ENCODE measurements around the gene ITPR1. TPM values are rescaled to one million over a fixed set of nuclear protein-coding genes. Genes with fewer than 3 reads are reported as not detected.
A peak's percentile ranks its signal among the peaks of the same experiment; 100 is the strongest.

ITPR1 gene
- total and polyA plus RNA-seq, 2 of the 4 experiments (the other 2 are of a cell fraction) = 1.8 to 5.7 TPM

- H2BK5ac ChIP-seq (ENCODE audit: low read depth, low read length, poor library complexity, severe bottlenecking) = no peak overlapping the region
- H3K4ac ChIP-seq (ENCODE audit: low read depth, low read length) = no peak overlapping the region
- peak overlapping the region; percentile 91 for H3K4me2 ChIP-seq (ENCODE audit: low read depth, low read length)
- H3K27ac ChIP-seq (ENCODE audit: insufficient read depth, low read length) = no peak overlapping the region
- intact Hi-C loops (cut with micrococcal nuclease) (loop anchor here (1.0 to 5.0 kb wide), 5 partner anchors 27 to 187 kb away; partner anchors contain the start of gene SUMF1), dilution Hi-C loops (cut with HindIII; ENCODE audit: low sequenced_read_pairs, unreplicated experiment) (no loop called here), in situ Hi-C loops (cut with MboI; ENCODE audit: low sequenced_read_pairs) (no loop called here)
- no peak overlapping the region for H2AK9ac ChIP-seq (replicated peaks; ENCODE audit: low read depth, low read length, poor library complexity)
- H3K9ac ChIP-seq (ENCODE audit: low read depth, low read length) = peak overlapping the region; percentile 12; the same call in 1 of the 2 replicates
- H3K56ac ChIP-seq (ENCODE audit: extremely low read depth, insufficient read depth, low read length) = no peak overlapping the region
- H3K27me3 ChIP-seq (ENCODE audit: control insufficient read depth, insufficient read depth, low read length) = no peaks in the 10 kb centered on the region
- ATAC-seq (ENCODE audit: low read depth) = no peak
- no peaks in the 10 kb centered on the region; the same call in 1 of the 2 replicates for H3K4me1 ChIP-seq (ENCODE audit: control insufficient read depth, insufficient read depth, low read length)
- H2BK15ac ChIP-seq (ENCODE audit: low read depth, low read length) = no peak overlapping the region
- H4K8ac ChIP-seq (ENCODE audit: low read depth in 2 of 2, low read length in 2 of 2) = no peak overlapping the region
- CTCF ChIA-PET = interaction anchor here (0.6 to 2.1 kb wide), 2 partner anchors 90 to 143 kb away, joined by 3 to 6 read pairs; no protein-coding TSS in a partner anchor
- no peaks in the 10 kb centered on the region for H3K9me3 ChIP-seq (ENCODE audit: control insufficient read depth, insufficient read depth, low read length)
- H3K14ac ChIP-seq (replicated peaks; ENCODE audit: low read depth, low read length) = no peak overlapping the region
- no peaks in the 10 kb centered on the region for H3K79me1 ChIP-seq (ENCODE audit: low read depth in 1 of 2, low read length in 2 of 2)
- no peak overlapping the region for H3K18ac ChIP-seq (ENCODE audit: low read depth, low read length)
- peak overlapping the region; percentile 82 for H2AFZ ChIP-seq (replicated peaks; ENCODE audit: low read length, poor library complexity)
- 0 out of 2 replicates have a peak overlapping the region, but pooled peaks have one; percentile 2 for H3K23ac ChIP-seq (ENCODE audit: low read depth, low read length)
- BruUV-seq (replicated peaks) = no TSS peak
- H3K4me3 ChIP-seq (ENCODE audit: insufficient read depth, low read depth, low read length) = peak overlapping the region; percentile 62
- no peaks in the 10 kb centered on the region for H3K36me3 ChIP-seq (ENCODE audit: control insufficient read depth, insufficient read depth, low read length)
- H4K20me1 ChIP-seq (ENCODE audit: insufficient read depth, low read length) = no peaks in the 10 kb centered on the region
- no peak overlapping the region for H4K91ac ChIP-seq (ENCODE audit: insufficient read depth, low read depth, low read length)
- H3K9me1 ChIP-seq (ENCODE audit: insufficient read depth, low read length) = no peaks in the 10 kb centered on the region; the same call in 1 of the 2 replicates
- TF ChIP-seq CTCF (conservative IDR thresholded peaks at IDR 0.05; ENCODE audit: low read depth, low read length) = no peak
- no peak for TF ChIP-seq POLR2A (IDR thresholded peaks at IDR 0.05; ENCODE audit: low read depth, low read length)
- TF ChIP-seq FOS (IDR thresholded peaks at IDR 0.05; ENCODE audit: low read depth, low read length) = no peak
- TF ChIP-seq, protein P1, sequence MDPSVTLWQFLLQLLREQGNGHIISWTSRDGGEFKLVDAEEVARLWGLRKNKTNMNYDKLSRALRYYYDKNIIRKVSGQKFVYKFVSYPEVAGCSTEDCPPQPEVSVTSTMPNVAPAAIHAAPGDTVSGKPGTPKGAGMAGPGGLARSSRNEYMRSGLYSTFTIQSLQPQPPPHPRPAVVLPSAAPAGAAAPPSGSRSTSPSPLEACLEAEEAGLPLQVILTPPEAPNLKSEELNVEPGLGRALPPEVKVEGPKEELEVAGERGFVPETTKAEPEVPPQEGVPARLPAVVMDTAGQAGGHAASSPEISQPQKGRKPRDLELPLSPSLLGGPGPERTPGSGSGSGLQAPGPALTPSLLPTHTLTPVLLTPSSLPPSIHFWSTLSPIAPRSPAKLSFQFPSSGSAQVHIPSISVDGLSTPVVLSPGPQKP (IDR thresholded peaks at IDR 0.05; ENCODE audit: borderline replicate concordance, low read depth, low read length) = no peak
- TF ChIP-seq MXI1 (IDR thresholded peaks at IDR 0.05; ENCODE audit: borderline replicate concordance, low read depth, low read length) = no peak
- no peak for TF ChIP-seq BHLHE40 (IDR thresholded peaks at IDR 0.05; ENCODE audit: low read depth, low read length)
- TF ChIP-seq MAZ (IDR thresholded peaks at IDR 0.05; ENCODE audit: borderline replicate concordance, low read depth, low read length) = no peak
- no peak for TF ChIP-seq NFE2L2 (IDR thresholded peaks at IDR 0.05; ENCODE audit: low read depth, low read length)
- no peak for TF ChIP-seq RAD21 (IDR thresholded peaks at IDR 0.05; ENCODE audit: low read length)
- TF ChIP-seq USF2 (IDR thresholded peaks at IDR 0.05; ENCODE audit: low read depth, low read length) = no peak
- peak; percentile 21 for DNase-seq
- H4K5ac ChIP-seq (ENCODE audit: low read depth, low read length) = no peak overlapping the region
- POLR2A ChIA-PET (ENCODE audit: unreplicated experiment) = interaction anchor here (1.2 kb wide), 1 partner anchor 27 kb away, joined by 5 read pairs; the partner anchor contains the start of gene SUMF1
- no peak overlapping the region for H2BK20ac ChIP-seq (ENCODE audit: low read depth, low read length)
- no peak overlapping the region for H2AK5ac ChIP-seq (ENCODE audit: low read depth, low read length)
- WGBS, 2 experiments (ENCODE audit: extremely low coverage in 2 of 2, insufficient read length in 1 of 2) = 2% methylated on average over 7 of the region's 28 CpGs; no CpG with 5 or more reads in 1 of the 2 experiments
- no peak overlapping the region for H2BK120ac ChIP-seq (ENCODE audit: low read depth, low read length)
These were observed 1.1 kb downstream of the ITPR1 start for GRCh38 chr3:4493941-4494894.
